Fibroblast of mammary gland (primary cell): Measurements from ENCODE around the gene ENPEP.
A peak's percentile ranks its signal among the peaks of the same experiment; 100 is the strongest.

Experiments
- DNase-seq: peaks from one replicate; pipeline ENCODE4 v3.0.0-alpha.2; 2010; ENCODE audit warnings: low read depth
- H3K4me3 ChIP-seq: 2 replicates; pipeline ENCODE4 v1.5.1; 2011; ENCODE audit warnings: low read depth, mild to moderate bottlenecking, low read length, moderate library complexity; ENCODE audit not compliant: control insufficient read depth
- TF ChIP-seq, protein P1 (sequence below): conservative IDR thresholded peaks from 2 replicates; pipeline ENCODE4 v1.5.1; 2011; ENCODE audit warnings: low read depth, low read length, inconsistent platforms; ENCODE audit not compliant: control insufficient read depth, insufficient read depth

ENPEP gene

DNA sequence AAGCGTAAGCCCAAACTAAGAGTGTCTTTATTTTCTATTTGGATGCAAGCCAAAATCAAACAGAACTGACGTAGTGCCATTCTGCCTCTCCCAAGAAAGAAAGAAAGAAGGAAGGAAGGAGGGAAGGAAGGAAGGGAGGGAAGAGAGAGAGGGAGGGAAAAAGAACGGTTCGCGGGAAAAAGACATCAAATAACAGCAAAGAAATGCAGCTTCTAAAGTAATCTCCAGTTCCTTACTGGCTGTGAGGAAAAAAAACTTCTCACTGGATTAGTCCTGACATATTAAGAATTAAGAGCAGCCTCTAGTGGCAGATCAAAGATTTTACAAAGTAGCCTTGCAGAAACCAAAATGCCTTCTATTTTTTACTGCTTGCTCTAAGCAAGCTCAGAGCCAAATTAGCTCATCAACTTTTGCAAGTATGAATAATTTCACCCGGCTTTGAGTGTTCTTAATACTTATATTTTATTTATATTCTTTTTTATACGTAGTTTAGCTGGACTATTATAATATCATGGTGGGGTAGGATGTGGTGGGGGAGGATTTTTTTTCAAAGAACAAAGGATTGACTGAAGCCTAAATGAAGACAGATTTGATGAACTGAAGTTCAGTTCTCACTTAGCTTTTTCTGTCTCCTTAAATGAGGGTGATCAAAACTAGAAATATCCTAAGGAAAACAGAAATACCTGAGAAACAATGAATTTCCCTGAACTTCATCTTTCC lies 110.3 kb downstream of the ENPEP start:
- TF ChIP-seq, protein P1, sequence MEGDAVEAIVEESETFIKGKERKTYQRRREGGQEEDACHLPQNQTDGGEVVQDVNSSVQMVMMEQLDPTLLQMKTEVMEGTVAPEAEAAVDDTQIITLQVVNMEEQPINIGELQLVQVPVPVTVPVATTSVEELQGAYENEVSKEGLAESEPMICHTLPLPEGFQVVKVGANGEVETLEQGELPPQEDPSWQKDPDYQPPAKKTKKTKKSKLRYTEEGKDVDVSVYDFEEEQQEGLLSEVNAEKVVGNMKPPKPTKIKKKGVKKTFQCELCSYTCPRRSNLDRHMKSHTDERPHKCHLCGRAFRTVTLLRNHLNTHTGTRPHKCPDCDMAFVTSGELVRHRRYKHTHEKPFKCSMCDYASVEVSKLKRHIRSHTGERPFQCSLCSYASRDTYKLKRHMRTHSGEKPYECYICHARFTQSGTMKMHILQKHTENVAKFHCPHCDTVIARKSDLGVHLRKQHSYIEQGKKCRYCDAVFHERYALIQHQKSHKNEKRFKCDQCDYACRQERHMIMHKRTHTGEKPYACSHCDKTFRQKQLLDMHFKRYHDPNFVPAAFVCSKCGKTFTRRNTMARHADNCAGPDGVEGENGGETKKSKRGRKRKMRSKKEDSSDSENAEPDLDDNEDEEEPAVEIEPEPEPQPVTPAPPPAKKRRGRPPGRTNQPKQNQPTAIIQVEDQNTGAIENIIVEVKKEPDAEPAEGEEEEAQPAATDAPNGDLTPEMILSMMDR, result peak; percentile 72
- DNase-seq, result peak; percentile 76
- H3K4me3 ChIP-seq, result peak overlapping the region; percentile 37

DNA sequence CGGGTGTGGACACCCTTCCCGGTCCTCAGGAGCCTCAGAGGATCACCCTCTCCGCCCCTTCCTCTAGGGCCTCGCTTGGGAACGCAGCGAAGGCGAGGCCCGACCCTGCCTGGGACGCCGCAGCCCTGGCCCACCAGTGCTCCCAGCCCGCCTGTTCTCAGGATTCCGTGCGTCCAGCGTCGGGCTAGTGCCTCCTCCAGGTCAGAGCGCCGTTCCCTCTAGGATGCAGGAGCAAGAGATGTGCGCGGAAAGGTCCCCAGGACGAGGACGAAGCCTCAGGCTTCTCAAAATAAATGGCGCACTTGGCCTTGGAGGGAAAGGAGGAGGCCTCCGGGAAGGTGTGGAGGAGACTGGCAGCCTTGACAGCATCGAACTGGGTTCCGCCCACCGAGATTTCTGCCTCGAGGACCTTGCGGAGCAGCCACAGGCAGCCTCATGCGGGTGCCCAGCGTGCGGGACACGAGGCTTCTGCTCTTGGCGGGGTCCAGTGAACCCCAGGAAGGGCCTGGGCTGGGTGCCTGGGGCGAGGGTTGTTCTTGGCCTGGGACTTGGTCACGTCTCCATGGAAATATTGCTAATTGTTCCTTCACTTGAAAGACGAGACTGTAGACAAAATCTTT lies 111.8 kb downstream of the ENPEP start:
- DNase-seq, result no peak
- TF ChIP-seq, protein P1, result no peak
- H3K4me3 ChIP-seq, result no peak overlapping the region

DNA sequence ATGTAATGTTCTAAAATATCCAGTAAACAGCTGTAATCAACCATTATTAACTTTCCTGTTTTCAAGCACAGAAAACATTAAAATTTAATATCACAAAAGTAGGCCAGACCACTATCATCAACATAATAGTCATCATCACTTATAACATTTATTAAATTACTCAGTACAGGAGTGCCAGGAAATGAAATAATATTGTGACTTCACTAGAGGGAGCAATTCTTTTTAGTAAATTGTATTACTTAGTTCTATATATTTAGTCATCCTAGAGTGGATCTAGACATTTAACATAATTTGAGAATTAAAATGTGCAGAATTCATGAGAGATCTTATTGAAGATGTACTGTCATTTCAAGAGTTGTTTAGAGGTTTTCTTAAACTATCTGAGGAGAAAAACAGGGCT lies 113.3 kb downstream of the ENPEP start:
- peak; percentile 31 for DNase-seq
- no peak overlapping the region for H3K4me3 ChIP-seq
- TF ChIP-seq, protein P1, result no peak

DNA sequence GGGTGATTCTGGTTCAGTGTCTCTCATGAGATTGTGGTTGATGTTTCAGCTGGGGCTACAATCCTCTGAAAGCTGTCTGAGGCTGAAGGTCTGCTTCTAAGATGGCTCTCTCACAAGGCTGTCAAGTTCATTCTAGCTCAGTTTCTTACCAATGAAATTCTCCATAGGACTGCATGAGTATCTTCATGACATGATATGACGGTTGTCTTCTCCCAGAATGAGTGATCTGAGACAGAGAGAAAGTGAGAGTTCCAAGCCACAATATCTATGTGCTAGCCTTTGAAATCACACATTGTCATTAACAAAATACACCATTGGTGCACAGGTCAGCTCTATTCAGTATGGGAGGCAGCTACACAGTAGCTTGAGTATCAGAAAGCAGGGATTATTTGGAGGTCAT lies 119.6 kb downstream of the ENPEP start:
- TF ChIP-seq, protein P1, result no peak
- H3K4me3 ChIP-seq, result no peak overlapping the region
- DNase-seq, result no peak

DNA sequence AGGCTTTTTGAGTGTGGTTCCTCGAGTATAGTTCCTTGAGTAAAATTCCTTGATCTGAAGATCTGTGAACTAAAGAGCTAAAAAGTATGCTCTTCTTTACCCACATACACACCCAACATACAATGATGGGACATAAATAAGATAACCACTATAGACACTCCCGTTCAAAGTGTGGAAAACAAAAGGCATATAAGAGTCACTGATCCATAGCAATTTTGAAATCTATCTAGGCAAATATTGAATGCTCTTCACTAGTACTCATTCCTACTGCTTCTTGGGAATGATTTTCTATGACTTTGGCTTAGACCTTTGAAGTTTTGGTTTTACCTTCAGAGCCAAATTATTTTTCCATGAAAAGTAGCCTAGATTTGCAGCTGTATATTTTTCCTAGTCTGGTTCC lies 120.5 kb downstream of the ENPEP start:
- DNase-seq, result no peak
- TF ChIP-seq, protein P1, result no peak
- H3K4me3 ChIP-seq, result no peak overlapping the region

DNA sequence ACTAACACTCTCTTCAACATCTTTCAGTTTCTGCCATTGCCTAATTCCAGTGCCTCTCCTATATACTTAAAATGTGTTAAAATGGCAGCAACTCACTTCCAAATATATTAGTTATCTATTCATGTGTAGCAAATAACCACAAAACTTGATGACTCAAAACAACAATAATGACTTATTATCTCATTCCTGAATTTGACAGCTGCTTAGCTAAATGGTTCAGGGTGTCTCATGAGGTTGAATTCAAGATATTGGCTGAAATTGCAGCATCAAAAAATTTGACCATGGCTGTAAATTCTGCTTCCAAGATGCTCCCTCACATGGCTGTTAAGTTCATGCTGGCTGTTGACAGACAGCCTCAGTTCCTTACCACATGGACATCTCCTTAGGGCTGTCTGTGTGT lies 121.6 kb downstream of the ENPEP start:
- TF ChIP-seq, protein P1, result no peak
- no peak overlapping the region for H3K4me3 ChIP-seq
- DNase-seq, result no peak
